Measurements from ENCODE around the gene ULK4. TPM values are rescaled to one million over a fixed set of nuclear protein-coding genes. Genes with fewer than 3 reads are reported as not detected.

ULK4 gene
- polyA plus RNA-seq, 12 donors, result 1.2 to 2.7 (median 2.0) TPM; not detected in 2

- no peak for DNase-seq
These were observed 597.9 kb downstream of the ULK4 start for GRCh38 chr3:41363830-41364523.

- peak; percentile 7 for DNase-seq
These were observed 599.0 kb downstream of the ULK4 start for GRCh38 chr3:41362638-41363559.

- DNase-seq, result no peak
These were observed 604.6 kb downstream of the ULK4 start for GRCh38 chr3:41357271-41357670.

- no peak for DNase-seq
These were observed 605.1 kb downstream of the ULK4 start for GRCh38 chr3:41356775-41357174.

GRCh38 chr3:41352510-41352909 is 609.4 kb downstream of the ULK4 start:
- no peak for DNase-seq

- DNase-seq, result no peak
These were observed 611.5 kb downstream of the ULK4 start for GRCh38 chr3:41350441-41350840.

GRCh38 chr3:41348401-41348800 is 613.5 kb downstream of the ULK4 start:
- no peak for DNase-seq

GRCh38 chr3:41346698-41347270 is 615.1 kb downstream of the ULK4 start:
- DNase-seq, result no peak

GRCh38 chr3:41345788-41346187 is 616.1 kb downstream of the ULK4 start:
- DNase-seq, result no peak

- DNase-seq, result no peak
These were observed 622.1 kb downstream of the ULK4 start for GRCh38 chr3:41339758-41340157.

- no peak for DNase-seq
These were observed 623.6 kb downstream of the ULK4 start for GRCh38 chr3:41338276-41338675.

- DNase-seq, result no peak
These were observed 627.5 kb downstream of the ULK4 start for GRCh38 chr3:41334426-41334825.

GRCh38 chr3:41331041-41331440 is 630.9 kb downstream of the ULK4 start:
- DNase-seq, result no peak

- DNase-seq, result no peak
These were observed 631.4 kb downstream of the ULK4 start for GRCh38 chr3:41330465-41330864.

GRCh38 chr3:41329881-41330280 is 632.0 kb downstream of the ULK4 start:
- DNase-seq, result no peak

- DNase-seq, result no peak
These were observed 633.0 kb downstream of the ULK4 start for GRCh38 chr3:41328926-41329325.

- no peak for DNase-seq
These were observed 634.2 kb downstream of the ULK4 start for GRCh38 chr3:41327718-41328117.

GRCh38 chr3:41324156-41324475 is 637.8 kb downstream of the ULK4 start:
- DNase-seq, result no peak

- DNase-seq, result no peak
These were observed 638.3 kb downstream of the ULK4 start for GRCh38 chr3:41323467-41324155.

GRCh38 chr3:41321642-41321980 is 640.3 kb downstream of the ULK4 start:
- DNase-seq, result no peak

GRCh38 chr3:41320953-41321641 is 640.8 kb downstream of the ULK4 start:
- no peak for DNase-seq

- no peak for DNase-seq
These were observed 643.4 kb downstream of the ULK4 start for GRCh38 chr3:41318520-41318919.
